HTERT RPE-1 (cell line): ENCODE data around the gene GPR162.
"Not testable (repeated sequence)": the region's sequence is repeated elsewhere in the genome, so short reads cannot be mapped to it uniquely, and the experiment has no call there.

Source experiments
- in situ Hi-C: fragments of 300-500 bp; cut with MboI; formaldehyde crosslinking; loops from 4 replicates; pipeline ENCODE4 v1.14.3; 2020; ENCODE audit warnings: low sequenced_read_pairs

The GPR162 gene

GRCh38 chr12:6871052-6871957, 49.7 kb downstream of the GPR162 start:
- in situ Hi-C loops, result no loop called here

- in situ Hi-C loops, result no loop called here
These were observed 50.7 kb downstream of the GPR162 start for GRCh38 chr12:6872073-6873048.

- in situ Hi-C loops, result no loop called here
These were observed 51.7 kb downstream of the GPR162 start, which contains the start of gene SPSB2 for GRCh38 chr12:6873094-6874014. Gene SPSB2 (minus strand): TSS chr12:6873303. CDS start chr12:6872901, 402 bp downstream.

- in situ Hi-C loops, result not testable (repeated sequence)
These were observed 52.4 kb downstream of the GPR162 start for GRCh38 chr12:6874015-6874368.
